Measurements from ENCODE around the gene NLGN1.
"Not testable (repeated sequence)": the region's sequence is repeated elsewhere in the genome, so short reads cannot be mapped to it uniquely, and the experiment has no call there.

Gene NLGN1

DNA sequence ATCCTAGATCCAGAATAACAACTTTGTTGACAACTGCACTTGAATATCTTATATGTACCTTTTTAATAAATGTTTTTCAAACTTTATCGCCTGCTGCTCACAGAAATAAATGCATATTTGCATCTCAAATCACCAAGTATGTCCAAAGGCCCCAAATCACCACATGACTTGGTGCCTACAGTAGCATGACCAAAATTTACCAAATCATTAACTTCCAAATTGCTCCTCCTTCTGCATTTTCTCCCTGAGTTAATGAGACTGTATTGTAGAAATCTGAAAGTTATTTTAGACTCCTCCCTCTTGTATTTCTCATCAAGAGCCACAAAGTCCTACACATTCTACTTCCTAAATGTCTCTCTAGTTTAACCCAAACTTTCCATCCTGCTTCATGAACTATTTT, 826.1 kb downstream of the NLGN1 start:
- TF ChIP-seq, protein P1, sequence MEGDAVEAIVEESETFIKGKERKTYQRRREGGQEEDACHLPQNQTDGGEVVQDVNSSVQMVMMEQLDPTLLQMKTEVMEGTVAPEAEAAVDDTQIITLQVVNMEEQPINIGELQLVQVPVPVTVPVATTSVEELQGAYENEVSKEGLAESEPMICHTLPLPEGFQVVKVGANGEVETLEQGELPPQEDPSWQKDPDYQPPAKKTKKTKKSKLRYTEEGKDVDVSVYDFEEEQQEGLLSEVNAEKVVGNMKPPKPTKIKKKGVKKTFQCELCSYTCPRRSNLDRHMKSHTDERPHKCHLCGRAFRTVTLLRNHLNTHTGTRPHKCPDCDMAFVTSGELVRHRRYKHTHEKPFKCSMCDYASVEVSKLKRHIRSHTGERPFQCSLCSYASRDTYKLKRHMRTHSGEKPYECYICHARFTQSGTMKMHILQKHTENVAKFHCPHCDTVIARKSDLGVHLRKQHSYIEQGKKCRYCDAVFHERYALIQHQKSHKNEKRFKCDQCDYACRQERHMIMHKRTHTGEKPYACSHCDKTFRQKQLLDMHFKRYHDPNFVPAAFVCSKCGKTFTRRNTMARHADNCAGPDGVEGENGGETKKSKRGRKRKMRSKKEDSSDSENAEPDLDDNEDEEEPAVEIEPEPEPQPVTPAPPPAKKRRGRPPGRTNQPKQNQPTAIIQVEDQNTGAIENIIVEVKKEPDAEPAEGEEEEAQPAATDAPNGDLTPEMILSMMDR (conservative IDR thresholded peaks at IDR 0.05), result no peak

DNA sequence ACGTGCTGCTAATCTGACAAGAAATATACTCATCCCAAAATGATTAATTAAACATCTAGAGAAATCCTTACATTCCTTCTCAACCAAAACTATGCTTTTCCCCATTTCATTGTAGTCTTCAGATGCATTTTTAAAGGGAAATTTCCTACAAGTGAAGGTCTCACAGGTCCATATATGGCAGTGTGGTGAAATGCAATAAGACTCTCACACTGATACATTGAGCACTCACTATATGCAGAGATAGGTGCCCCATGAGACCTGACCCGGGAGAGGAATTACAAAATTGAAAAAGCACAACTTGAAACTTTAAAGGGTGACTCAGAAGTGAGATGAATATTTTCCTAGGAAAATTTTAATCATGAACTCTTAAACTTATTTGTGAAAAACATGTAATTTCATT, 832.4 kb downstream of the NLGN1 start:
- TF ChIP-seq, protein P1 (conservative IDR thresholded peaks at IDR 0.05), result no peak
- no peak overlapping the region for H3K27ac ChIP-seq

More for the DNA sequence above, 826.1 kb downstream of the NLGN1 start:
- H3K27ac ChIP-seq, result no peak overlapping the region

DNA sequence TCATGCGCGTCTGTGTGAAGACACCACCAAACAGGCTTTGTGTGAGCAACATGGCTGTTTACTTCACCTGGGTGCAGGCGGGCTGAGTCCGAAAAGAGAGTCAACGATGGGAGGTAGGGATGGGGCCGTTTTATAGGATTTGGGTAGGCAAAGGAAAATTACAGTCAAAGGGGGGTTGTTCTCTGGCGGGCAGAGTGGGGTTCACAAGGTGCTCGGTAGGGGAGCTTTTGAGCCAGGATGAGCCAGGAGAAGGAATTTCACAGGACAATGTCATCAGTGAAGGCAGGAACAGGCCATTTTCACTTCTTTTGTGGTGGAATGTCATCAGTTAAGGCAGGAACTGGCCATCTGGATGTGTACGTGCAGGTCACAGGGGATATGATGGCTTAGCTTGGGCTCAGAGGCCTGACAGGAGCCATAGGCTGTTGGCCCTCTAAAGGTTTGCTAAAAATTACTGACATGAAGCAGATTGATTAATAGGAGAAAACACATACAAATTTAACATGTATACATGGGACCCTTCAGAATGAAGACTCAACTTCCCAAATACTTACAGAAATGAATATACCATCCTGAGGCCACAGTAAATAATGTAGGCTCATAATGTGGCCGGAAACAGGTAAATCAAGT, 834.6 kb downstream of the NLGN1 start:
- not testable (repeated sequence) for H3K27ac ChIP-seq

DNA sequence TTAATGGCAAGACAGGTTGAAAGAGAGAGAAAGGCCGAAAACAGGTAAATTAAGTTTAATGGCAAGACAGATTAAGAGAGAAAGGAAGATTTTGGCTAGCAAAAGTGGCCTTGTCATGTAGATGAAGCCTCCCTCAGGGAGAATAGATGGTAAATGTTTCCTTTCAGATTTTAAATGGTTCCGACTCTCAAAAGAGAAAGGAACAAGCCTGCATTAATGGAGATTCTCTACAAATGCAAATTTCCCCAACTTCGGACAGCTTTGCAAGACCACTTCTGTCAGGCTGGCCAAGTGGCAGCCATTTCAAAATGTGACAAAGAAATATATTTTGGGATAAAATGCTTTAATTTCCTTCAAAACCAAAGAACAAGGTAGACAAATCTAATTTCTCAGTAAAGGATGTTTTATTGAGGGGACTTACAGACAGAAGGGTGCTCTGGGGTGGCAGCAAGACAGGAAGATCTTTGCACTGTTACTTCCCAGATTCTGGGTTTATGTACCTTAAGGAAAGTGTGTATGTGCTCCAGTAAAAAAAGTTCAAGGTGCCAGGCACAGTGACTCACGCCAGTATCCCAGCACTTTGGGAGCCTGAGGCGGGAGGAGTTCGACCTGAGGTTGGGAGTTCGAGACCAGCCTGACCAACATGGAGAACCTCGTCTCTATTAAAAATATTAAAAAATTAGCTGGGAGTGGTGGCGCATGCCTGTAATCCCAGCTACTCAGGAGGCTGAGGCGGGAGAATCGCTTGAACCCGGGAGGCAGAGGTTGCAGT, 835.3 kb downstream of the NLGN1 start:
- TF ChIP-seq, protein P1 (conservative IDR thresholded peaks at IDR 0.05), result no peak
- no peak overlapping the region for H3K27ac ChIP-seq

DNA sequence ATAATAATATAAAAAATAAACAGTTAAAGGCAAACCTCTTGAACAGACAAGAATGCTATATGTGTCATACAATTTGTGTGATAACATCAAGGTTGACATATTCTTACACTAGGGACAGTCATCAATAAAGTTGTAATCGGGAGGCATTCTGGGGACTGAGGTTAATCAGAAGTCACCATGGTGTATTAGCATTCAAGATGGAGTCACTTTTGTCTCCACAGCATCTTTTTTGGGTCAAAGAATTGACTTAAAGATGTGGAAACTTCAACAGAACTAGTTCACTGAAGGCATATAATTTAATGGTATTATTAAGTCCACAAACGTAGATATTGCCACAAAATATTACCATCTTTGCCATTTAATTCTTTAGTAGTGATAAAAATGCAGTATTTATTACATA, 836.0 kb downstream of the NLGN1 start:
- TF ChIP-seq, protein P1 (conservative IDR thresholded peaks at IDR 0.05), result no peak
- no peak overlapping the region for H3K27ac ChIP-seq

DNA sequence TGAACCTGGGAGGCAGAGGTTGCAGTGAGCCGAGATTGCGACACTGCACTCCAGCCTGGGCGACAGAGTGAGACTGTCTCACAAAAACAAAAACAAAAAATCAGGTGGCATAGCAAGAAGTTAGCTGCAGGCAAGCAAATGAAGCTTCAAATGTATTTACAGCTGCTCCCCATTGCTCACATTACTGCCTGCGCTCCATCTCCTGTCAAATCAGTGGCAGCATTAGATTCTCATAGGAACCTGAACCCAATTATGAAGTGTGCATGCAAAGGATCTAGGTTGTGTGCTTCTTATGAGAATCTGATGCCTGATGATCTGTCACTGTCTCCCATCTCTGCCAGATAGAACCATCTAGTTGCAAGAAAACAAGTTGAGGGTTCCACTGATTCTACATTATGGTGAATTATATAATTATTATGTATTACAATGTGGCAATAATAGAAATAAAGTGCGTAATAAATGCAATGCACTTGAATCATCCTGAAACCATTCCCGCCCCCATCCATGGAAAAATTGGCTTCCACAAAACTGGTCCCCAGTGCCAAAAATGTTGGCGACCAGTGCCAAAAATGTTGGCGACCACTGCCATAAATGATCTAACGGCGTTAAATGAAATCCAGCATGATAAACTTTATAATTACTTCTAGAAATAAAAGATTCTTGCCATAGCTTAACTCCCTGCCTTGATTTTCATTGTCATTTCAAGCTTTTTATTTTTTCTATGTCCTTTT, 844.9 kb downstream of the NLGN1 start:
- no peak overlapping the region for H3K27ac ChIP-seq
- TF ChIP-seq, protein P1 (conservative IDR thresholded peaks at IDR 0.05), result no peak

DNA sequence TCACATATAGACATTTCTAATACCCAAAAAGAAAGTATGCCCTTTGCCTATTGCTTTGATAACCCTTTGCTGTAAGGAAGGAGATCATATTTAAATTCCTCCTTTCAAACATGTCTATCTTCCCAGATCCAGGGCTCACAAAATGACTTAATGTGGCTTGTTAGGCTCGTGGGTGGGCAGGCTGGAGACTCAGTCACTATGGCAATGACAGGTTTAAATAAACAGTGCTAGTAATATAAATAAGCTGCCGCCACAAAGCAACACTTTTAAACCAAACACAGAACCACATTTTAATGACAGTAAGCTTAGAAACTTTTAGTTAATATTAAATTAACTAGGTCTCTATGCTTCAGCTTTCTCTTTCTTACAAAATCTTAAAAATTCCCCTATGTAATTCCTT, 845.6 kb downstream of the NLGN1 start:
- no peak overlapping the region for H3K27ac ChIP-seq
- TF ChIP-seq, protein P1 (conservative IDR thresholded peaks at IDR 0.05), result no peak
